ENCODE results near the gene ANG.

DNA sequence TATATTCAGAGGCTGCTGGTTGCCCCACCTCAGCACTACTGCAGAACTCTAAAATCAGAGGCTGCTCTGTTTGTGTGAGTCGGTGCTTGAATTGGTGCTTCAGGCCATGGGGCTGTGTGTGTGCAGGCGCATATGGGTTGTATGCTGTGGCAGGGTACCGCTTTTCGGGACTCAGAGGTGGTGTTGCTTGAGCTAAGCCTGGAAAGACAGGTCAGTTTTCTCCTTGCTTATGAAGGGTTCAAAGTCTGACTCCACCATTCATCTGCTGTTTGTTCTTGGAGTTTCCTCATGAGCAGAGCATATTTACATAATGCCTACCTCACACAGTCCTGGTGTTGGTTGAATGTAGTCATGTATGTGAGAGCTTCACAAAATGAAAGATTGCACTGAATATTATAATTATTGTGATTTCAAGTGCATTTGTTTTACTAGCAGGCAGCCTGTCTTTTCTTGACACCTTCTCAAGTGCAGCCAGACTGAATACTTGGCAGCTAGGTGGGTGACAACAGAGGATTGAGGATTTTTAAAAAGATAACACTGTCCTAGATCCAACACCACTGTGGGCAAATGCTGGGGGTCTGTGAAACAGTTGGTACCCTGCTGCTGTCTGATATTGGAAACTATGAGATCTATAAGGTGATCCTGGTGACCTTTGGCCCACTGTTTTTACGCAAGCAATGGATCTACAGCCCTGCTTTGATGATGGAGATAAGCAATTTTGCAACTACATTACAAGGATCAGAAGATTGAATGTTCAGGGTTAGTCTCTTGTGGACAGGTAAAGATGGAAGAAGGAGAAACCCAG, 1.0 kb upstream of the ANG start:
- TF ChIP-seq EZH2 (IDR thresholded peaks at IDR 0.05; ENCODE audit: low read depth): no peak
- no peak for TF ChIP-seq CTCF (conservative IDR thresholded peaks at IDR 0.05)

Measured in PC-9 (cell line).